Heart left ventricle (tissue), 16 donors: ENCODE data around the gene MGST3. TPM values are rescaled to one million over a fixed set of nuclear protein-coding genes. Genes with fewer than 3 reads are reported as not detected.

Experiments
- ATAC-seq, 4 donors: fragments of 200-7000 bp; cut with Tn5 transposase; one replicate each; pipeline ENCODE4 v1.9.1; 2020 to 2022; ENCODE audit warnings: moderate library complexity in 4 of 4, mild to moderate bottlenecking in 3 of 4, moderate number of reproducible peaks in 1 of 4
- DNase-seq, 5 donors: peaks; one replicate each; pipeline ENCODE4 v3.0.0-alpha.2; 2020
- H3K27ac ChIP-seq, 12 donors: fragments of 200-600 bp; sonication (generic) in 4 of 12; one replicate each; pipeline versions ENCODE4 v1.5.0 to v1.8.0; 2016 to 2022; ENCODE audit warnings: mild to moderate bottlenecking in 2 of 12
- H3K27me3 ChIP-seq, 9 donors: fragments of 200-600 bp; sonication (generic) in 2 of 9; one replicate each; pipeline versions ENCODE4 v1.5.1 to v1.8.0; 2016 to 2022; ENCODE audit warnings: mild to moderate bottlenecking in 3 of 9
- H3K36me3 ChIP-seq, 9 donors: fragments of 200-600 bp; sonication (generic) in 2 of 9; one replicate each; pipeline versions ENCODE4 v1.5.0 to v1.8.0; 2018 to 2022; ENCODE audit warnings: mild to moderate bottlenecking in 2 of 9
- H3K4me1 ChIP-seq, 12 donors: fragments of 200-600 bp; sonication (generic) in 4 of 12; one replicate each; pipeline versions ENCODE4 v1.5.0 to v1.8.0; 2016 to 2022; ENCODE audit warnings: mild to moderate bottlenecking in 3 of 12
- H3K4me3 ChIP-seq, 12 donors: fragments of 200-600 bp; sonication (generic) in 4 of 12; one replicate each; pipeline versions ENCODE4 v1.5.0 to v1.8.0; 2017 to 2022; ENCODE audit warnings: mild to moderate bottlenecking in 9 of 12, moderate library complexity in 4 of 12
- H3K9me3 ChIP-seq, 12 donors: fragments of 200-600 bp; sonication (generic) in 4 of 12; one replicate each; pipeline versions ENCODE4 v1.5.0 to v1.8.0; 2016 to 2022; ENCODE audit warnings: mild to moderate bottlenecking in 1 of 12
- POLR2A ChIP-seq, 2 donors: fragments of 450-650 bp; IDR thresholded peaks; one replicate each; pipeline ENCODE4 v1.6.1; 2017; ENCODE audit warnings: antibody characterized with exemption in 2 of 2, mild to moderate bottlenecking in 2 of 2, moderate library complexity in 2 of 2
- WGBS, 4 donors: extraction: QIAGEN DNeasy Blood & Tissue Kit in 2 of 4; methylation state at CpG; one replicate each; pipeline versions ENCODE4 v1.1.5 to v1.1.7; 2013 to 2018; 5-methylcytosine and 5-hydroxymethylcytosine counted together
- intact Hi-C, 10 donors: fragments of 100-400 bp; cut with DNase I; formaldehyde crosslinking; loops; one replicate each; pipeline versions ENCODE4 v1.11.1 to v1.14.2; 2022
- polyA plus RNA-seq, 2 donors: library from polyadenylated mRNA; stranded (reverse); fragments of 200-250 nt; gene quantifications; one replicate each; pipeline ENCODE4 v1.2.3, GENCODE V29; 2013
- total RNA-seq, 9 donors: library from RNA; depleted of rRNA in 2 of 9; stranded (reverse); fragments of >200 nt in 2 of 9; fragmentation: NEBNext Ultra II Directional in 3 of 9; extraction: Animal tissue kit (Norgen Biotek cat#: 25700) in 3 of 9; gene quantifications; one replicate each; pipeline versions ENCODE4 v1.1.0 to v1.2.4, GENCODE V29; 2016 to 2023
- TF ChIP-seq, protein P1 (sequence below), 12 donors: fragments of 200-600 bp; sonication (generic) in 4 of 12; IDR thresholded peaks; one replicate each; pipeline versions ENCODE4 v1.5.0 to v1.8.0; 2018 to 2022; ENCODE audit warnings: antibody characterized with exemption in 12 of 12, mild to moderate bottlenecking in 5 of 12
- donor health status: ischemic (EF 13 %, LVEDD 7.1; RV severe dilation, severe dysfunction).
- donor health status: healthy with polysubstance abuse.
- donor health status: DM: no; HTN: yes; CAD: no.
- donor health status: DM: no; HTN: no; CAD: no.
- donor health status: ischemic (EF 25% LVEDD 6.9; RV normal size, moderate dysfunction).
- donor health status: ischemic (EF 25% LVEDD 5.7; RV mildly dilated, moderate dysfunction).
- donor health status: healthy.
- donor health status: DM: yes; HTN: yes; CAD: no.
- donor health status: ischemic (EF 35%, LVEDD 5.7; RV mildly dilated, moderate dysfunction).
- donor health status: nonischemic (EF 11% LVEDD 7.7; RV severe dilation, severe dysfunction).
- donor health status: DM: yes; HTN: yes; CAD: no.
- donor health status: PGD.
- donor health status: ischemic (EF 29% LVEDD 5.4; RV normal size, mild dysfunction).
- donor health status: nonischemic (EF 23%, LVEDD 6.1; RV moderate dilation, normal function).

The MGST3 gene
- total and polyA plus RNA-seq, 11 donors, result 399 to 1,314 (median 747) TPM

DNA sequence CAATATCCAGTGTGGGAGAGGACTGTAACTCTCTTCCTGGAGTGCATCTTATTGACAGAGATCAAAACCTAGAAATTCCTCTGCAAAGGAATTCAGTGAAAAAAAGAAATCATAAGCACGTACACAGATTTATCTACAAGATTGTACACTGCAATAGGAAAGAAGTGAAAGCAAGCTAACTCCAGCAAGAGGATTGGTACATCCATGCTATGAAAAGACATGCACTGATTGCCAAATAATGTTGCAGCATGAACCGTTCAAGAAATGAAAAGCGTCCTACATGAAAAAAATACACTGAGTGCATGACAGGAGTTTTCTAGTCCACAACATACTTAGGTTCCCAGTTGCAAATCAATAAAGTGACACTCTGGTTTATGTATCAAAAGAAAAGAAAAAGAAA lies 1.9 kb upstream of the MGST3 start:
- TF ChIP-seq POLR2A (IDR thresholded peaks at IDR 0.05), result no peak
- TF ChIP-seq, protein P1, sequence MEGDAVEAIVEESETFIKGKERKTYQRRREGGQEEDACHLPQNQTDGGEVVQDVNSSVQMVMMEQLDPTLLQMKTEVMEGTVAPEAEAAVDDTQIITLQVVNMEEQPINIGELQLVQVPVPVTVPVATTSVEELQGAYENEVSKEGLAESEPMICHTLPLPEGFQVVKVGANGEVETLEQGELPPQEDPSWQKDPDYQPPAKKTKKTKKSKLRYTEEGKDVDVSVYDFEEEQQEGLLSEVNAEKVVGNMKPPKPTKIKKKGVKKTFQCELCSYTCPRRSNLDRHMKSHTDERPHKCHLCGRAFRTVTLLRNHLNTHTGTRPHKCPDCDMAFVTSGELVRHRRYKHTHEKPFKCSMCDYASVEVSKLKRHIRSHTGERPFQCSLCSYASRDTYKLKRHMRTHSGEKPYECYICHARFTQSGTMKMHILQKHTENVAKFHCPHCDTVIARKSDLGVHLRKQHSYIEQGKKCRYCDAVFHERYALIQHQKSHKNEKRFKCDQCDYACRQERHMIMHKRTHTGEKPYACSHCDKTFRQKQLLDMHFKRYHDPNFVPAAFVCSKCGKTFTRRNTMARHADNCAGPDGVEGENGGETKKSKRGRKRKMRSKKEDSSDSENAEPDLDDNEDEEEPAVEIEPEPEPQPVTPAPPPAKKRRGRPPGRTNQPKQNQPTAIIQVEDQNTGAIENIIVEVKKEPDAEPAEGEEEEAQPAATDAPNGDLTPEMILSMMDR (IDR thresholded peaks at IDR 0.05), result no peak
- ATAC-seq, result no peak
- Histone ChIP-seq H3K27me3 (no peaks in the 10 kb centered on the region), H3K9me3 (no peaks in the 10 kb centered on the region), H3K4me3 (no peak overlapping the region), H3K27ac (no peak overlapping the region), H3K4me1 (peaks cover 4 to 35% (median 22%) of the 10 kb centered on the region in 12 donors), H3K36me3 (no peaks in the 10 kb centered on the region)
- DNase-seq, result no peak
- intact Hi-C loops, result no loop called here
- WGBS, 4 donors, result 49 to 67% (median 57%) methylated on average over 3 of the region's 3 CpGs

DNA sequence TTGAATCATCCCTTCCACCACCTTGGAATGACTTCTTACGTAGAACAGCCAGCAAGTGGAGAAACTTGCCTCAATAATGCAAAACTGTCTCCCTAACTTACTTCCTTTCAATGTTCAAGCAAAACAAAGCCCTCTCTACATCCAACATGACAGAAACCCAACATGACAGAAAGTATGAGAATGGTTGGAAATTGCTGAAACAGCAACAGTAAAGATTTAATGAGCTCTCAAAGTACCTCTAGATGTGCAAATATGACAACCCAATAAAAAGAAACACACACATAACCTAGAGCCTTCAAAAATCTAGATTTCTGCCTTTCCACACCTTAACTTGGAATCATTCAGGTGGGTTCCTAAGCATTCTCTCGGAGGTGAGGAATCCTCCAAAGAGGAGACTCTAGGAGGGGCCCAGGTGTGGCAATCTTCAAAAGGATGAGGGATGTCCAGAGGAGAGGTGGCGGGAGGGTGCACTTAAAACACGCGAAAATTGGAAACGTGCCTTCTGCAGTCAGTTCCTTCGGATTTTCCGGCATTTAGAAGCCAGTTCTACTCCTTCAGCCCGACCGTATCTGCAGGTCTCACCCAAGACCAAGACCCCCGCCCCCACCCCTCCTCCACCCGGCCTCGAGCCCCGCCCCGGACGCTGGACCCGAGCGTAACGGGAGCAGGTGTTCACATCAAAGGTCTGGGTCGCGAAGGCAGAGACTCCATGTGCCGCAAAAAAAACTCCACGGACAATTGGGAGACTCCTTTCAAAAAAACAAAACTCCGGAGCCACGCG lies 996 bp upstream of the MGST3 start:
- peaks cover 0 to 2% (median 0%) of the 10 kb centered on the region in 9 donors for H3K36me3 ChIP-seq
- ATAC-seq (peak in 1 of 4 donors; percentile 0), DNase-seq (no peak)
- TF ChIP-seq, protein P1 (IDR thresholded peaks at IDR 0.05), result no peak
- TF ChIP-seq POLR2A (IDR thresholded peaks at IDR 0.05), result no peak
- no peaks in the 10 kb centered on the region for H3K9me3 ChIP-seq
- peak overlapping the region; percentile 63 to 96 (median 89) for H3K4me3 ChIP-seq
- intact Hi-C loops, result loop anchor here in 7 of 10 donors (2.0 to 10.0 kb wide), 7 partner anchors 65 to 265 kb away; partner anchors contain the start of genes ALDH9A1 (in 6 of the 7) and TMCO1 (in 3 of the 7)
- H3K4me1 ChIP-seq, result peaks cover 4 to 42% (median 27%) of the 10 kb centered on the region in 12 donors
- peak overlapping the region; percentile 69 to 99 (median 93) for H3K27ac ChIP-seq
- no peaks in the 10 kb centered on the region for H3K27me3 ChIP-seq
- WGBS, 4 donors, result 6 to 20% (median 8%) methylated on average over 10 to 26 of the region's 26 CpGs

DNA sequence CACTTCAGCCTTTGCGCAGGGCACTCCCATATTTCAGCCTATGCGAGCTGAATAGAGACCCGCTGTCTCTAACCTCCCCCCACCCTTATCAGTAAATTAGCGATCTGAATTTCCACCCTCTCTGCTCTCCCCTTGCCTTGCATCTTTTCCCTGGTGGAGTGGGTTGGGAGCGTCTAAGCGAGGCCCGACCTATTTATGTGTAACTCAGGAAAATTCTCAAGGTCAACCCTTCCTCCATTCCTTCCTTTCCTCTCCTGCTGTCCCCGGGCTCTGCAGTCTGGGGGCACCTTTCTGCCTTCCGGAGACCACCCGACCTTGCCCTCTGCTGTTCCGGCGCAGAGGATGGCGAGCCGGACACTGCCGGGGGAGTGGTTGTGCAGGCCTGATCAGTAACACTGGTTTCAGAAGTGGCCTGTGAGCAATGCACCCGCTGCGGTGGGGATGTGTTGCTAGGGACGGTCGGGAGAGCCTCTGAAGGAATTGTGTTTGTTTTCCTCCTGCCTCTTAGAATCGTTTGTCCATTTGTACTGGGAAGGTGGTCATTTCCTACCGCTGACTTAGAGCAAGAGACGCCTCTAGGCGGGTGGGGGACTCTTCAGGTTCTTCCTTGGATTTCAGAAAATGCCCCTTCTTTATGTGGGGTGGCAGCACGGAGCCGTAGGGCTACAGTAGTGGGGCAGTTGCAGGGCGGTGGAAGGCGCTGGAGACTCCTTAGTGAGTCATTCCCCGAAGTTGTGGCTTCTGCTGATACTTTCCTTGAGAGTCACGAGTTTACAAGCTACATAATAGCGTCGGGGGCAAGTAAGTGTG lies 513 bp downstream of the MGST3 start:
- Histone ChIP-seq H3K4me1 (peaks cover 4 to 57% (median 40%) of the 10 kb centered on the region in 12 donors), H3K9me3 (no peaks in the 10 kb centered on the region), H3K27ac (peak overlapping the region; percentile 69 to 99 (median 93)), H3K4me3 (peak overlapping the region; percentile 63 to 96 (median 89)), H3K36me3 (peaks cover 0 to 16% (median 9%) of the 10 kb centered on the region in 9 donors), H3K27me3 (no peaks in the 10 kb centered on the region)
- TF ChIP-seq, protein P1 (IDR thresholded peaks at IDR 0.05), result no peak
- TF ChIP-seq POLR2A (IDR thresholded peaks at IDR 0.05), result no peak
- ATAC-seq (peak; percentile 21 to 46 (median 40)), DNase-seq (peak; percentile 42 to 72 (median 51))
- intact Hi-C loops, result loop anchor here in 7 of 10 donors (2.0 to 10.0 kb wide), 7 partner anchors 63 to 263 kb away; partner anchors contain the start of genes ALDH9A1 (in 6 of the 7) and TMCO1 (in 3 of the 7)
- 0 to 1% (median 0%) methylated on average over 31 of the region's 31 CpGs for WGBS, 4 donors
